ENCODE results near the gene SESN1.

The SESN1 gene

GRCh38 chr6:109024368-109024767, 70.3 kb downstream of the SESN1 start:
- no peak for DNase-seq

- DNase-seq, result no peak
These were observed 71.2 kb downstream of the SESN1 start for GRCh38 chr6:109023356-109023925.

- no peak for DNase-seq
These were observed 72.8 kb downstream of the SESN1 start for GRCh38 chr6:109021870-109022269.

GRCh38 chr6:109019911-109020310, 74.7 kb downstream of the SESN1 start:
- no peak for DNase-seq

- DNase-seq, result no peak
These were observed 79.5 kb downstream of the SESN1 start for GRCh38 chr6:109015176-109015575.

- no peak for DNase-seq
These were observed 80.0 kb downstream of the SESN1 start for GRCh38 chr6:109014606-109015005.

- DNase-seq, result no peak
These were observed 80.9 kb downstream of the SESN1 start for GRCh38 chr6:109013656-109014305.

GRCh38 chr6:109010705-109011102, 83.9 kb downstream of the SESN1 start:
- DNase-seq, result no peak

- no peak for DNase-seq
These were observed 84.5 kb downstream of the SESN1 start for GRCh38 chr6:109009962-109010704.

- DNase-seq, result peak; percentile 91
These were observed 85.2 kb downstream of the SESN1 start for GRCh38 chr6:109009236-109009961.

GRCh38 chr6:109008537-109009235, 86.0 kb downstream of the SESN1 start:
- no peak for DNase-seq

- DNase-seq, result no peak
These were observed 86.6 kb downstream of the SESN1 start for GRCh38 chr6:109008054-109008453.

- no peak for DNase-seq
These were observed 87.1 kb downstream of the SESN1 start for GRCh38 chr6:109007521-109007920.

GRCh38 chr6:109006818-109007217, 87.8 kb downstream of the SESN1 start:
- no peak for DNase-seq

GRCh38 chr6:109002882-109003281, 91.8 kb downstream of the SESN1 start:
- no peak for DNase-seq

- DNase-seq, result no peak
These were observed 92.5 kb downstream of the SESN1 start for GRCh38 chr6:109002051-109002697.

- no peak for DNase-seq
These were observed 93.3 kb downstream of the SESN1 start for GRCh38 chr6:109001291-109001894.

GRCh38 chr6:109000289-109000688, 94.4 kb downstream of the SESN1 start:
- no peak for DNase-seq

GRCh38 chr6:108999428-108999827, 95.2 kb downstream of the SESN1 start:
- DNase-seq, result no peak

- DNase-seq, result no peak
These were observed 96.2 kb downstream of the SESN1 start for GRCh38 chr6:108998485-108998884.

- no peak for DNase-seq
These were observed 98.4 kb downstream of the SESN1 start for GRCh38 chr6:108996208-108996607.

GRCh38 chr6:108995296-108995695, 99.3 kb downstream of the SESN1 start:
- no peak for DNase-seq
